HG02885 (cell line): Measurements from ENCODE around the gene SIVA1.
"Not testable (repeated sequence)": the region's sequence is repeated elsewhere in the genome, so short reads cannot be mapped to it uniquely, and the experiment has no call there.

Source experiments
- ATAC-seq: cut with Tn5 transposase; IDR thresholded peaks from one replicate; pipeline ENCODE4 v1.9.1; 2021; ENCODE audit warnings: mild to moderate bottlenecking; ENCODE audit not compliant: unreplicated experiment, poor library complexity

SIVA1 gene

GRCh38 chr14:104747876-104748275 lies 5.1 kb upstream of the SIVA1 start:
- ATAC-seq: no peak

- ATAC-seq: no peak
These were observed 3.8 kb upstream of the SIVA1 start for GRCh38 chr14:104749111-104749649.

GRCh38 chr14:104750056-104750752 lies 2.7 kb upstream of the SIVA1 start:
- no peak for ATAC-seq

- ATAC-seq: not testable (repeated sequence)
These were observed 2.2 kb upstream of the SIVA1 start for GRCh38 chr14:104750753-104751057.

GRCh38 chr14:104751539-104752422 lies 1.2 kb upstream of the SIVA1 start:
- no peak for ATAC-seq

- peak; percentile 1 for ATAC-seq
These were observed 568 bp upstream of the SIVA1 start for GRCh38 chr14:104752423-104752734.

GRCh38 chr14:104753528-104754212 lies 723 bp downstream of the SIVA1 start:
- ATAC-seq: no peak

- no peak for ATAC-seq
These were observed 1.4 kb downstream of the SIVA1 start for GRCh38 chr14:104754213-104754851.

GRCh38 chr14:104755621-104756020 lies 2.7 kb downstream of the SIVA1 start:
- no peak for ATAC-seq

- ATAC-seq: no peak
These were observed 3.7 kb downstream of the SIVA1 start for GRCh38 chr14:104756477-104757237.

- ATAC-seq: no peak
These were observed 4.3 kb downstream of the SIVA1 start for GRCh38 chr14:104757238-104757585.

- ATAC-seq: no peak
These were observed 4.9 kb downstream of the SIVA1 start for GRCh38 chr14:104757681-104758392.

- ATAC-seq: no peak
These were observed 6.3 kb downstream of the SIVA1 start for GRCh38 chr14:104758981-104759969.

GRCh38 chr14:104765517-104765916 lies 12.6 kb downstream of the SIVA1 start:
- ATAC-seq: no peak

GRCh38 chr14:104766256-104766862 lies 13.4 kb downstream of the SIVA1 start:
- no peak for ATAC-seq

- ATAC-seq: no peak
These were observed 14.1 kb downstream of the SIVA1 start for GRCh38 chr14:104766863-104767633.

- no peak for ATAC-seq
These were observed 14.6 kb downstream of the SIVA1 start for GRCh38 chr14:104767634-104767918.
